ENCODE measurements around the gene TLE3. TPM values are rescaled to one million over a fixed set of nuclear protein-coding genes. Genes with fewer than 3 reads are reported as not detected.

Gene TLE3
- total RNA-seq, 4 donors from 2014 or later: 44.0 to 159 (median 78.8) TPM

GRCh38 chr15:70042553-70043214, 55.0 kb downstream of the TLE3 start:
- TF ChIP-seq, protein P1, sequence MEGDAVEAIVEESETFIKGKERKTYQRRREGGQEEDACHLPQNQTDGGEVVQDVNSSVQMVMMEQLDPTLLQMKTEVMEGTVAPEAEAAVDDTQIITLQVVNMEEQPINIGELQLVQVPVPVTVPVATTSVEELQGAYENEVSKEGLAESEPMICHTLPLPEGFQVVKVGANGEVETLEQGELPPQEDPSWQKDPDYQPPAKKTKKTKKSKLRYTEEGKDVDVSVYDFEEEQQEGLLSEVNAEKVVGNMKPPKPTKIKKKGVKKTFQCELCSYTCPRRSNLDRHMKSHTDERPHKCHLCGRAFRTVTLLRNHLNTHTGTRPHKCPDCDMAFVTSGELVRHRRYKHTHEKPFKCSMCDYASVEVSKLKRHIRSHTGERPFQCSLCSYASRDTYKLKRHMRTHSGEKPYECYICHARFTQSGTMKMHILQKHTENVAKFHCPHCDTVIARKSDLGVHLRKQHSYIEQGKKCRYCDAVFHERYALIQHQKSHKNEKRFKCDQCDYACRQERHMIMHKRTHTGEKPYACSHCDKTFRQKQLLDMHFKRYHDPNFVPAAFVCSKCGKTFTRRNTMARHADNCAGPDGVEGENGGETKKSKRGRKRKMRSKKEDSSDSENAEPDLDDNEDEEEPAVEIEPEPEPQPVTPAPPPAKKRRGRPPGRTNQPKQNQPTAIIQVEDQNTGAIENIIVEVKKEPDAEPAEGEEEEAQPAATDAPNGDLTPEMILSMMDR (IDR thresholded peaks at IDR 0.05): no peak
- DNase-seq (ENCODE audit: low spot score): no peak
- no peak for ATAC-seq (ENCODE audit: low FRiP score)

GRCh38 chr15:70039917-70040316, 57.8 kb downstream of the TLE3 start:
- ATAC-seq (ENCODE audit: low FRiP score) (no peak), DNase-seq (ENCODE audit: low spot score) (no peak)
- TF ChIP-seq, protein P1 (IDR thresholded peaks at IDR 0.05): no peak

GRCh38 chr15:70038730-70039392, 58.9 kb downstream of the TLE3 start:
- TF ChIP-seq, protein P1 (IDR thresholded peaks at IDR 0.05): no peak
- no peak for ATAC-seq (ENCODE audit: low FRiP score)
- DNase-seq (ENCODE audit: low spot score): no peak

DNA sequence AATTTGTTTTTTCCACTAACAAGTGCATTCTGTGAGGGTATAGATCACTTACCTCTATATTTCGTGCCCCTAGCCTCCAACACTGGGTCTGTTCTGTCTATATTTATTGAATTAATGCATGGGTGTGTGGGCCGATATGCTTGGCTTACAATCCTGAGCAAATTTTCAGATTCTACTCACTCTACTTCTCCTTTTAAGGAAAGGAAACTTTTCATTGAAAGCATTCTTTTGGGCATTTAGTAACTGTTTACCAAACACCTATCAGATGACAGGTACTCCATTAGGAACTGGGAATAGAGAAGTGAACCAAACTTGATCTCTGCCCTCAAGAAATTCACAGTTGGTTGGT, 60.5 kb downstream of the TLE3 start:
- no peak for ATAC-seq (ENCODE audit: low FRiP score)
- no peak for DNase-seq (ENCODE audit: low spot score)
- TF ChIP-seq, protein P1 (IDR thresholded peaks at IDR 0.05): no peak

GRCh38 chr15:70036585-70037291, 61.0 kb downstream of the TLE3 start:
- DNase-seq (ENCODE audit: low spot score) (no peak), ATAC-seq (ENCODE audit: low FRiP score) (no peak)
- TF ChIP-seq, protein P1 (IDR thresholded peaks at IDR 0.05): no peak

DNA sequence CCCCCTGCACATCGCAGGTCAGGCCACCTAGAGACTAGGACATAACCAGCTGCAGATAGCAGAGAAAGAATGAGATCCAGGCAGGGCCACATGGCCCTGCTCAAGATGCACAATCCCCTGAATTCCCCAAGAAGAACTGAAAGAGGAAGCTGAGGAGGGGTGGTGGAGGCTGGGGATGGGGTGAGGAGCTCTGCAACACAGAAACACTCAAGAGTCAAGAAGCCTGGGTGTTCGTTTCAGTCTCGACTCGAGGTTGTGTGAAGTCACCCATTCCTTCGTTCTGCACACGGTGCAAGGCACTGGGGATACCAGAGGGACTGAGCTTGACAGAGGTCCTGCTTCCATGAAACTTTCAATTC, 62.0 kb downstream of the TLE3 start:
- DNase-seq (ENCODE audit: low spot score): no peak
- no peak for ATAC-seq (ENCODE audit: low FRiP score)
- TF ChIP-seq, protein P1 (IDR thresholded peaks at IDR 0.05): no peak

Data from omental fat pad (tissue), 4 donors.